GM21528 (cell line): ENCODE measurements around the gene MRPL48.
"Not testable (repeated sequence)": the region's sequence is repeated elsewhere in the genome, so short reads cannot be mapped to it uniquely, and the experiment has no call there.

Source experiments
- ATAC-seq: cut with Tn5 transposase; IDR thresholded peaks from one replicate; pipeline ENCODE4 v1.9.1; 2021; ENCODE audit warnings: mild to moderate bottlenecking, moderate library complexity; ENCODE audit not compliant: unreplicated experiment, low FRiP score

Gene MRPL48

GRCh38 chr11:73833067-73833466 lies 45.4 kb downstream of the MRPL48 start:
- ATAC-seq = no peak

- no peak for ATAC-seq
Measured at GRCh38 chr11:73838443-73839122, 50.9 kb downstream of the MRPL48 start.

GRCh38 chr11:73839123-73839457 lies 51.4 kb downstream of the MRPL48 start:
- ATAC-seq = no peak

DNA sequence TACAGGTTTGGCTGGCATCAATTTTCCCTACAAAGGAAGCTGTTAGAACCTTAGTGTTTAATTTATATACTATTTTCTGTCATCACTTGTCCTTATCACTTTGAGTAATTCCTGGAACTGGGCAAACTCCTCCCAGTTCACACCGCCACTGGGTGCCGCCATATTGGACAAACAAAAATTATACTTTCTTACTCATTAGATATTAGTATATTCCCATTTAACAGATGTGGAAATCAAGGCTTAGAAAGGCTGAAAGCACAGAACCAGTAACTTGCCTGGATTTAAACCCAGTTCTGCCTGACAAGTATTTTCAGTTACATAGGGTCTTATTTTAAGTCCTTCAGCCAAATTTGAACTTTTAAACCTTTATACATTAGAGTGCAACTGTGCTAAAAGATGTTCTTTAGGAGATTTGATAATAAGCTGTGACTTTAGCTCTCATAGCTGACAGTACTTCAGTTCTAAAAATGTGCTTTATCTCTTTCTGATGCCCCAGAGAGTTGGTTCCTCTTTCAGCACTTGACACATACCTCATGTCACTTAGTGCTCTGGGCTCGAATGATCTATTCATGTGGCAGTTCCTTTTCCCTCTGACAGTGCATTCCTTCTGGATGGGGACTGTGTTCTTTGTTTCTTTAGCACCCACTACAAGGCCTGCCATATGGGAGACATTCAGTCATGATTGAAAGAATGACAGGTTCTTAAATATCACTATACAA lies 63.5 kb downstream of the MRPL48 start:
- no peak for ATAC-seq

GRCh38 chr11:73852049-73852448 lies 64.4 kb downstream of the MRPL48 start:
- no peak for ATAC-seq

GRCh38 chr11:73854680-73855079 lies 67.0 kb downstream of the MRPL48 start:
- no peak for ATAC-seq

GRCh38 chr11:73856031-73856567 lies 68.4 kb downstream of the MRPL48 start:
- ATAC-seq = no peak

DNA sequence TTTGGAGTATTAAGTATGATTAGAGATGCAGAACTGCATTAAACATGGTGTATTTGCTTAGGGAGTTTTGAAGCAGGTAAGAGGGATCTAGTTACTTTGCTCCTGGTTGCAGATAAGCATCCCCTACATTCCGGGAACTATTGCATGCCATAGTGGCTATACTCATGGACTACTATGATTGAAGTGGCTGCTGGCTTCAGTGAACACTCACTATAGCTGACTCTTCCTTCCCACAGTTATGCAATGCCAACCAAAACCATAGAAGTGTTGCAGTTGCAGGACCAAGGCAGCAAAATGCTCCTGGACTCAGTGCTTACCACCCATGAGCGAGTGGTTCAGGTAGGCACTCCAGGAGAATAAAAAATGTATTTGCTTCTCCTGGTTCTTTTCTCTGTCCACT lies 72.0 kb downstream of the MRPL48 start:
- no peak for ATAC-seq

DNA sequence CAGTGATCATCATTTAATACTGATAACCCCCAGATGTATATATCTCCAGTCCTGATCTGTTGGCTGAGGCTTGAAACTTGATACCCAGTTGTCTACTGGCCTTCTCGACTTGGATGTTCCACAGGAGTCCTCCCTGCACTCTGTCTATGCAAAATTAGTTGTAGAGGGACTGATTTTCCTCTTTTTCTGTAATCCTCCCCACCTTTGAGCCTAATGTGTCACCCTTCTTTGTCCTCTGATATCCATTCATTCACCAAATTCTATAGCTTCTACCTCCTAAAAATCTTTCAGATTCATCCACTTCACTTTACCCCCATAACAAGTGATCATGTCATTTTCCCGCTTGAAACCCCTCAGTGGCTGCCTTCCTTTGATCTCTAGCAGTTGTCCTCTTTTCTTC lies 72.5 kb downstream of the MRPL48 start:
- ATAC-seq = no peak

GRCh38 chr11:73862986-73863385 lies 75.3 kb downstream of the MRPL48 start:
- no peak for ATAC-seq

- no peak for ATAC-seq
Measured at GRCh38 chr11:73866095-73866579, 78.5 kb downstream of the MRPL48 start.

DNA sequence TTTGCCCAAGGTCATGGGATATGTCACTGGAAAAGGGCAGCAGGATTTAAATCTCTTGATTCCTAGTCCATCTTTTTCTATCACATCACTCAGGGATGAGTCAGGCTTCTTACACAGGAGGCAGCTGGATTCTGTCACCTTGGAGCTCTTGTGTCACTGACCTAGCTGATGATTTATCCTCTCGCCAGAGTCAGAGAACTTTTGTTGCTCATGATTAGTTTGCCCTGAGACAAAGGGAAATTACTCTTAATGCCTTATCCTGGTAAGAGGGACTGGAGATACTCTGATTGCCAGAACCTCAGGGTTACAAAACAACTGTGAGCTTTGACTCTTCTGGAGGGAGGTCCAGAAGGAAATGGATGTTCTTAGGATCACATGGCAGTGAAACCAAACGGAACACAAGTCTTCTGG lies 78.9 kb downstream of the MRPL48 start:
- no peak for ATAC-seq

- ATAC-seq = no peak
Measured at GRCh38 chr11:73869332-73869949, 81.8 kb downstream of the MRPL48 start.

GRCh38 chr11:73870261-73870660 lies 82.6 kb downstream of the MRPL48 start:
- ATAC-seq = no peak

DNA sequence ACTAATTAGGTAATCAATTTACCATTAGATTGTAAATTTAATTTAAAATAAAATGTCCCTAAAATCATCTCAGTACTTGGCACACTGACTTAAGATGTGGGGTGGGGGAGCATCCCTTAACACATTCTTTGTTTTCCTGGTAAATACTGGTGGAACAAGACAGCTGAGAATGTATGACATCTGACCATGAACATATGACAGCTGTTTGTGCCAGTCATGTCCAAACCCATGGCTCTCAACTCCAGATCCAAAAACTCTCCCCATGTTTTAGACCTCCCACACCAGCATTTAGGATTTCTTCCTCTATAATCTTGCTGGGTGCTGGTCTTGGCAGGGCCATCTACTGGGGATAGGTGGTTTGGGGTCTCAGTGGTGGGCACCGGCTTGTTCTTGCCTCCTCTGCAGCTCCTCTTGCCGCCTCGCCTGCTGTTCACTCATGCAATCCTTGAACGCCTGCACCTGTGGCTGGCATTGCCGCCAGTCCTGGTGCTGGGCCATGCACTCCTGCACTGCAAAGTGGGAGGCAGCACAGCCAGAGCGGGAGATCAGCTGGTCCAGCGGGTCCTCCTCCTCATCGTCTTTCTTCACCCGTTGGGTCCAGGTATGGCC lies 85.2 kb downstream of the MRPL48 start:
- no peak for ATAC-seq

DNA sequence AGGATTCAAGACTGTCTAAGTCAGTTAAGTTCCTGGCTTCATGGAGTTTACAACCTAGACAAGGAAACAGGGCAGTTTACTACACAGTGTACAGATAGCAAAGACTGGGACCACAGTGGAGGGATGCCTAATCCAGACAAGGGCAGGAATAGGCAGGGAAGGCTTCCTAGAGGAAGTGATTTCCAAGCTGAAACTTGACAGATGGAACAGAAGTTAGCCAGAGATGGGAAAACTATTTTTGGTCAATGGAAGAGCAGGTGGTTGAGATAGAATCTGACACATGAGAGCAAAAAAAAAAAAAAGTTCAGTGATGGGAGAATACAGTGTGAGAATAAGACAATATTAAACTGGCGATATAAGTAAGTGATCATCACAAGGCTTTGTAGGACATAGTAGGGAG lies 87.7 kb downstream of the MRPL48 start:
- no peak for ATAC-seq

GRCh38 chr11:73875840-73876239 lies 88.2 kb downstream of the MRPL48 start:
- ATAC-seq = no peak

GRCh38 chr11:73876424-73877310 lies 89.0 kb downstream of the MRPL48 start, which contains the start of the genes COA4 and PAAF1:
TSS of gene COA4 (minus strand) at chr11:73876846. CDS start at chr11:73873378, 3,468 bp downstream.
TSS of gene PAAF1 (plus strand) at chr11:73876999. CDS start at chr11:73877022, 23 bp downstream.
- peak; percentile 97 for ATAC-seq

- ATAC-seq = no peak
Measured at GRCh38 chr11:73878771-73879170, 91.1 kb downstream of the MRPL48 start.

- ATAC-seq = not testable (repeated sequence)
Measured at GRCh38 chr11:73880449-73880848, 92.8 kb downstream of the MRPL48 start.
